Stimulated activated CD4-positive, alpha-beta T cell treated with anti-CD3 and anti-CD28 coated beads, TNF-alpha, amount 100 ng/mL, for 4 hours (primary cell): ENCODE data around the gene TMEM106B.
"Not testable (repeated sequence)": the region's sequence is repeated elsewhere in the genome, so short reads cannot be mapped to it uniquely, and the experiment has no call there.

Experiments
- DNase-seq, 3 experiments: peaks; one replicate each; pipeline ENCODE4 v3.0.0-alpha.2; 2020; ENCODE audit warnings: low read depth in 3 of 3

Gene TMEM106B

DNA sequence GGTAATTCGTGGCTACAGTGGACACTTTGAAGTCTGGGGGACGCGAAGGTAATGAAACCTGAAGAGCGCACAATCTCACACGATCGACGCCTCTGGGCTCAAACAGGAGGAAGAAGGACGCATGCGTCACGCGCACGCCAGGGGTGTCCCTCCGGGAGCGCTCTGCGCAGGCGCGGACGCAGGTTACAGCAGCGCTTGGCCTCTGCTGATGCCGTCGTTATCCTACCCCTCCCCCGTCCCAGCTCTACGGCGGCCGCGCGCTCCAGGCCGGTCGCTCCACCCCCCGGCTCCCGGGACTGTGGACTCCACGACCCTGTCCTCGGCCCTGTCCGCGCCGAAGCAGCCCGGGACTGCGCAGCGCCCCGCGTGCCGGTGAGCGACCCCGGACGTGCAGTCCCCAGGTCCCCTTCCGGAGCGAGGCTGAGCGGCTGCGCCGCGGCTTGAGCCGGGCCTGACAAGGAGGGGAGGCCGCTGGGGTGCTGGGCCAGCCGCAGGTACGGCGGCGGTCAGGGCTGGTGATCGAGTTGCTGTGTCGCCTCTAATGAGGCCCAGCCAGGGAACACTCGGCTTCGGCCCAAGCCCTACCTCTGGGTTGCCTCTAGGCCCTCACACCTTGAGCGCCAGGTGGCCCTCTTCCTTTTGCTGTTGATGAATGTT is at the start of gene TMEM106B:
Gene TMEM106B, plus strand, starts transcription at position 241 of the 657 bp plus-strand sequence. CDS start 3,517 bp downstream, outside the sequence.
- peak; percentile 93 to 96 (median 95) for DNase-seq

DNA sequence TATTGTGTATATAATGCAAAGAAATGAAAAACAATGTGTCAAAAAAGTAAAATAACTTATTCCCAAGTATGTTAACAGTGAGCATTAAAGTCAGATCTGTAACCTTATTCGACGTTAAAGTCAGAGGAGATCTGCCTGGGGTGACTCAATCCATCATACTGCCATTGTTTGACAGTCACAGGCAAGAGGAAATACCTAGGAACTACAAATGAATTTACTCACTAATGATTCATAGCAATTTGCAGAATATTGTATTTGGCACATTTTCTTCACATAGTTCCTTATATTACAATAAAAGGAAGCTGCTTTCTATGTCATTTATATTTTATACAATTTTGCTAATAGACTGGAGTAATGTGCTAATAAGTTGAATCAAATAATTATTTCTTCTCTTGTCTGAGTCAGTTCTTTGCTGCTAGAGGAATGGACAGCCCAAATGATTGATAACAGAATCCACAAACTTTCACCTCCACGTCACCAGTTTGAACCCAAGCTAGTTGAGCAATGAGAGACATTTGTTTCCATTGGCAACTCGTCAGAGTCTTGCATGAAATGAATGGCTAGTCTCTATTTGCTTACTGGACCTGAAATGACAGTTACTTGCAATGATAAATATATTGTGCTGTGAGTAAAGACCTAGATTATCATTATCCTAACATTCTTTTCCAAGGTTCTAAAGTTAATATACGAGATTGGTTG is 48.5 kb upstream of the TMEM106B start:
- DNase-seq = no peak

- DNase-seq = not testable (repeated sequence)
These were observed 43.0 kb upstream of the TMEM106B start for GRCh38 chr7:12168065-12168464.

DNA sequence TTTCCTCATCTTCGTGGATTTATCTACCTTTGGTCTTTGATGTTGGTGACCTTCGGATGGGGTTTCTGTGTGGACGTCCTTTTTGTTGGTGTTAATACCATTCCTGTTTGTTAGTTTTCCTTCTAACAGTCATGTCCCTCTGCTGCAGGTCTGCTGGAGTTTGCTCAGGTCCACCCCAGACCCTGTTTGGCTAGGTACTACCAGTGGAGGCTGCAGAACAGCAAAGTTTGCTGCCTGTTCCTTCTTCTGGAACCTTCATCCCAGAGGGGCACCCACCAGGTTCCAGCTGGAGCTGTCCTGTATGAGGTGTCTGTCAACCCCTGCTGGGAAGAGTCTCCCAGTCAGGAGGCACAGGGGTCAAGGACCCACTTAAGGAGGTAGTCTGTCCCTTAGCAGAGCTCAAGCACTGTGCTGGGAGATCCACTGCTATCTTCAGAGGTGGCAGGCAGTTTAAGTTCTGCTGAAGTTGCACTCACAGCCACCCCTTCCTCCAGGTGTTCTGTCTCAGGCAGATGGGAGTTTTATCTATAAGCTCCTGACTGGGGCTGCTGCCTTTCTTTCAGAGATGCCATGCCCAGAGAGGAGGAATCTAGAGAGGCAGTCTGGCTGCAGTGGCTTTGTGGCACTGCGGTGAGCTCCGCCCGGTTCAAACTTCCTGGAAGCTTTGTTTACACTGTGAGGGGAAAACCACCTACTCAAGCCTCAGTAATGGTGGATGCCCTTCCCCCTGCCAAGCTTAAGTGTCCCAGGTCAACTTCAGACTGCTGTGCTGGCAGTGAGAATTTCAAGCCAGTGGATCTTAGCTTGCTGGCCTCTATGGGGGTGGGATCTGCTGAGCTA is 40.9 kb upstream of the TMEM106B start:
- peak in 2 of 3 experiments; percentile 0 to 3 for DNase-seq

GRCh38 chr7:12173671-12174070 is 37.4 kb upstream of the TMEM106B start:
- no peak for DNase-seq

- DNase-seq = no peak
These were observed 36.2 kb upstream of the TMEM106B start for GRCh38 chr7:12174931-12175330.

- no peak for DNase-seq
These were observed 32.8 kb upstream of the TMEM106B start for GRCh38 chr7:12178317-12178716.

DNA sequence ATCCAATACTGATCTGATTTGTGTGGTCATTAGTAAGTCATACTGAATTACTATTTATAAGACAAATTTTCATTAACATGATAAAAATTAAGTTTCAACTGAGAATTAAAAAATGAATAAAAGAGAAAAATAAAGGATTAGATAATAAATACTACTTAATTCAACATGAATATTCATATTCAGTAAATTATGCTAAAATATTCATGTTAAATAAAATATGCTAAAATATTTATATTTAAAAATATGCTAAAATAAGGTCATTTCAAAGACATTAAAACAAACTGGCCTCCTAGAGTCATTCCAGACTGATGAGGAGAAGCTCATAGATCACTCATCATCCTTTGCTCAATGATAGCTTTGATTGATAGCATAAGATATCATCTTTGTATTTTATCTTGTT is 16.7 kb upstream of the TMEM106B start:
- DNase-seq = no peak

GRCh38 chr7:12196386-12196785 is 14.7 kb upstream of the TMEM106B start:
- DNase-seq = no peak

- DNase-seq = no peak
These were observed 11.7 kb upstream of the TMEM106B start for GRCh38 chr7:12199363-12199762.

- DNase-seq = no peak
These were observed 4.0 kb upstream of the TMEM106B start for GRCh38 chr7:12207046-12207445.

- DNase-seq = no peak
These were observed 1.9 kb upstream of the TMEM106B start for GRCh38 chr7:12209221-12209620.

DNA sequence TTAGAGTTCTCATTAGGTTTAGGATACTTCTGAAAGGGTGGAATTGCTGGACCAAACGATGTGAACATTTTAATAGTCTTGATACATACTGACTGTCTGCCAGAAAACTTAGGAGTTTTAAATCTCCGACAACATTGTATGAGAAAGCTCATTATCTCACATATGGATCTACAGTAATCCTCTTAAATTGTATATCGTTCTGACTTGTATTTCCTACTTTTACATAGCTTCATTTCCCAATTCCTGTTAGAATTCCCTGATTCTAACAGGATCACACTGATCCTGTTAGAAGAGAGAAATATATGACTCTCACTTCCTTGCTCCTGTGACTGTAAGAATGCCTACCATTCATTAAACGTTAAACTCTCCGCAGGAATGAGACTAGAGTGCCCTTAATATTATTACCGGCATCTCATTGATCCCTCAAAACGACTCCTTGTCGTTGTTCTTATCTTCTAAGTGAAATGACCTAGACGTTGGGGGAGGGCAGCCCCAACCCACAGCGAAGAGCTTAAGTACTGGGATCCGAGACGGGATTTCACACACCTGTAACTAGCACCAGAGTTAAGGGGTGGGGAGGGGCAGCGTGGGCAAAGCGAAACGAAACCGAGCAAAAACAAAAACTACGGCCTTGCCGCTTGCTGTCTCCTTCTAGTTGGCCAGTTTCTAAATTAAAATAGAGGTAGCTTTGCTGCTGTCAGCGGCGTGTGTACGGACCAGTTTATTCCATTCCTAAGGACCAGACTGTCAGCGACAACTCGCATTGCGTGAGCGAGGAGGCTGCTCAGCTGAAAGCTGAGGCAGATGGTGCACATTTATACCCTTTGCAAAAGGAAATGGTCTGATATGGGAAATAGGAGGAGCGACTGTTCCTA is 678 bp upstream of the TMEM106B start:
- DNase-seq = peak in 1 of 3 experiments; percentile 32

- no peak for DNase-seq
These were observed 804 bp downstream of the TMEM106B start for GRCh38 chr7:12211711-12212485.

GRCh38 chr7:12217311-12217710 is 6.2 kb downstream of the TMEM106B start:
- no peak for DNase-seq

- DNase-seq = no peak
These were observed 9.4 kb downstream of the TMEM106B start for GRCh38 chr7:12220389-12221046.

GRCh38 chr7:12221414-12221813 is 10.3 kb downstream of the TMEM106B start:
- no peak for DNase-seq

DNA sequence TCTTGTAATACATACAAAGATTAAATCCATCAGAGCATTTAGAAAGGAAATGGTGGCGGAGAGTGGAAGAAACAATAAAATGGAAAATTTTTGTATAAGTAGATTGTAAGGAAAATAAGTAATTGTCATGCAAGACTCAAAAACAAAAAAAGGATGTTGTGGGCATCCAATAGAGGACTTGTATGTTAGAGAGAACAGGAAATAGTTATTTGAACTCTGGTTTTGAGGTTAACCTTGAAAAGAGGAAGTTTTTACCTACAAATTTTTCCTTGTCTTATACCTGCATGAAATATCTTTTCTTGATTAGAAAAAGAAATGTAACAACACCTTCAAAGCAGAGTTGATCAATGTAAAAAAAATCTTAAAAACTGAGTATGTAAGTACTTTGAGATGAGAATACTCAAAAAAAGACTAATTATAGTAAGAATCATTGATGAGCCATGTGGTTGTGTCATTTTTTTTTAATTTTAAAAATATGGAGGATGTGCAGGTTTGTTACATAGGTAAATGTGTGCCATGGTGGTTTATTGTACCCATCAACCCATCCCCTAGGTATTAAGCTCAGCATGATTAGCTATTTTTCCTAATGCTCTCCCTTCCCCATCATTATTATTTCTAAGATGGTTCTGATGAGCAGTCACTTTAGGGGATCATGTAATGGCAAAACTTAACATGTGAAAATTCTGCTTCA is 11.9 kb downstream of the TMEM106B start:
- DNase-seq = no peak

DNA sequence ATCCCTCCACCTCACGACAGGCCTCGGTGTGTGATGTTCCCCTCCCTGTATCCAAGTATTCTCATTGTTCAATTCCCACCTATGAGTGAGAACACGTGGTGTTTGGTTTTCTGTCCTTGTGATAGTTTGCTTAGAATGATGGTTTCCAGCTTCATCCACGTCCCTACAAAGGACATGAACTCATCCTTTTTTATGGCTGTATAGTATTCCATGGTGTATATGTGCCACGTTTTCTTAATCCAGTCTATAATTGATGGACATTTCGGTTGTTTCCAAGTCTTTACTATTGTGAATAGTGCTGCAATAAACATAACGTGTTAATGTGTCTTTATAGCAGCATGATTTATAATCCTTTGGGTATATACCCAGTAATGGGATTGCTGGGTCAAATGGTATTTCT is 13.9 kb downstream of the TMEM106B start:
- DNase-seq = not testable (repeated sequence)

DNA sequence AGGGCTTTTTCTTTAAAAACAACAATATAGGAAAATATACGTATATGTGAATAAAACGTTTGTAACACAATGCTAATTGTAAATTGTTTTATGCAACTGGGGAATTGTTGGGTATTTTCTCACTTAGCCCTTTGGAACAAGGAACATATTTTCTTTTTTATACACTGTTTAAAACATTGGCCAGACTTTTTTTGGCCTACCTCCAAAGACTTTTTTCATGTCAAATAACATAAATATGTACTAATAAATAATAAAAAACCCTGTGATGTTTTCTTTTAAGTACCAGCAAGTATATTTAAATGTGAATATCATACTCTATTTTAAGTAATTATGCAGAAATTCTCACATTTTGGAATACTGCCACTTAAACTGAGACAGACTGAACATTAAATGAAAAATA is 15.7 kb downstream of the TMEM106B start:
- no peak for DNase-seq
